Endometrial microvascular endothelial cells (primary cell): Measurements from ENCODE around the gene ZHX3. TPM values are rescaled to one million over a fixed set of nuclear protein-coding genes. Genes with fewer than 3 reads are reported as not detected.

Experiments used
- in situ Hi-C: cut with HindIII; loops from 2 replicates; pipeline ENCODE4 v1.10.0; 2017; ENCODE audit warnings: low sequenced_read_pairs, low pct_unique_long_range_greater_than_20kb; ENCODE audit errors: inconsistent ontology term
- total RNA-seq: library from RNA; depleted of rRNA; stranded (reverse); fragments of >200 nt; gene quantifications from one replicate; pipeline ENCODE4 v1.2.3, GENCODE V29; 2015; ENCODE audit errors: inconsistent ontology term

Gene ZHX3, protein sequence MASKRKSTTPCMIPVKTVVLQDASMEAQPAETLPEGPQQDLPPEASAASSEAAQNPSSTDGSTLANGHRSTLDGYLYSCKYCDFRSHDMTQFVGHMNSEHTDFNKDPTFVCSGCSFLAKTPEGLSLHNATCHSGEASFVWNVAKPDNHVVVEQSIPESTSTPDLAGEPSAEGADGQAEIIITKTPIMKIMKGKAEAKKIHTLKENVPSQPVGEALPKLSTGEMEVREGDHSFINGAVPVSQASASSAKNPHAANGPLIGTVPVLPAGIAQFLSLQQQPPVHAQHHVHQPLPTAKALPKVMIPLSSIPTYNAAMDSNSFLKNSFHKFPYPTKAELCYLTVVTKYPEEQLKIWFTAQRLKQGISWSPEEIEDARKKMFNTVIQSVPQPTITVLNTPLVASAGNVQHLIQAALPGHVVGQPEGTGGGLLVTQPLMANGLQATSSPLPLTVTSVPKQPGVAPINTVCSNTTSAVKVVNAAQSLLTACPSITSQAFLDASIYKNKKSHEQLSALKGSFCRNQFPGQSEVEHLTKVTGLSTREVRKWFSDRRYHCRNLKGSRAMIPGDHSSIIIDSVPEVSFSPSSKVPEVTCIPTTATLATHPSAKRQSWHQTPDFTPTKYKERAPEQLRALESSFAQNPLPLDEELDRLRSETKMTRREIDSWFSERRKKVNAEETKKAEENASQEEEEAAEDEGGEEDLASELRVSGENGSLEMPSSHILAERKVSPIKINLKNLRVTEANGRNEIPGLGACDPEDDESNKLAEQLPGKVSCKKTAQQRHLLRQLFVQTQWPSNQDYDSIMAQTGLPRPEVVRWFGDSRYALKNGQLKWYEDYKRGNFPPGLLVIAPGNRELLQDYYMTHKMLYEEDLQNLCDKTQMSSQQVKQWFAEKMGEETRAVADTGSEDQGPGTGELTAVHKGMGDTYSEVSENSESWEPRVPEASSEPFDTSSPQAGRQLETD
- 10.2 TPM for total RNA-seq

DNA sequence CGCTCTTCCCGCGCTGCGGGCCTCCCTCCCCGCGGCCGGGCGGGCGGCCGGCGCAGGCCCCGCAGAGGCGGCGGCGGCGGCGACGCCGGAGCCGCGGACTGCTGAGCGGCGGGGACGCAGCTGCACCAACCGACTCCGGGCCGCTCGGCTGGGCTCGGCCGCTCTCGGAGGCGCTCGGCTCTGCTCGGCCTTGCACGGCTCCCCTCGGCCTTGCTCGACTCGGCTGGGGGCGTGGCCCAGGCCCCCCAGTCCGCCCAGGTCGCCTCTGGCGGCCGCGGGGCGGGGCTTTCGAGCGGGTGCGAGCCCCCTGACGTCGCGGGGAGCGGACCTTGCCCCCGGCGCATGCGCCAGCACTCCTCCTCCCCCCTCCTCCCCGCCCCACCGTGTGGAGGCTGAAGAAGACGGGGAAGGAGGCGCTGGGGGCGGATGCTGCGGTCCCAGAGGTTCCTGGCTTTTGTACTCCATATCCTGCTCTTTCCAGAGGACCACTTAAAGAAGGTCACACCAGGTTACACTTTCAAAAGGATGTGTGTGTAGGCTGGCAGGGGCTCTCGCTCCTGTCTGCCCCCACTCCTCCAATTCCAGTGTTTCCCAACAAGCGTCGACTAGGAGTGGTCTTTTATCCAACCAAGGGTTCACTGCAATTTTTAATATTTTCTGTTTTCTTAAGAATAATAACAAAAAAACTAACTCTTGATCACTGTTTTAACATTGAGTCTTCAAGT, at the start of gene ZHX3:
TSS of gene ZHX3 (minus strand) at position 186 of the 725 bp plus-strand sequence. CDS start 112,815 bp downstream, outside the sequence.
- in situ Hi-C loops: no loop called here

DNA sequence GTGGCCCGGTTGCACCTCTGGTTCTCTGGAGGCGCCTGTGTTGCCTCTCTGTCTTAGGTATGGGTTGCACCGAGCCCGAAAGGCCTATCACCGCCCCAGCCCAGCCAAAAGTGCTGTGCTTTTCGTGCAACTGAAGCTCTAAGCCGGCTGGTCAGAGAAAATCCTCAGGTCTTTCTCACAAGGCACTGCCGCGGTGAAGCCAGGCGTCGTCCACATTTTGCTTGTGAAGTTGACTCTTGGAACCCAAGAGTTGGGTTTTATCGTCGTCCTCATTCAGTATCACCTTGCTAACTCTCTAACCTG, 49.8 kb upstream of the ZHX3 start:
- in situ Hi-C loops: no loop called here

DNA sequence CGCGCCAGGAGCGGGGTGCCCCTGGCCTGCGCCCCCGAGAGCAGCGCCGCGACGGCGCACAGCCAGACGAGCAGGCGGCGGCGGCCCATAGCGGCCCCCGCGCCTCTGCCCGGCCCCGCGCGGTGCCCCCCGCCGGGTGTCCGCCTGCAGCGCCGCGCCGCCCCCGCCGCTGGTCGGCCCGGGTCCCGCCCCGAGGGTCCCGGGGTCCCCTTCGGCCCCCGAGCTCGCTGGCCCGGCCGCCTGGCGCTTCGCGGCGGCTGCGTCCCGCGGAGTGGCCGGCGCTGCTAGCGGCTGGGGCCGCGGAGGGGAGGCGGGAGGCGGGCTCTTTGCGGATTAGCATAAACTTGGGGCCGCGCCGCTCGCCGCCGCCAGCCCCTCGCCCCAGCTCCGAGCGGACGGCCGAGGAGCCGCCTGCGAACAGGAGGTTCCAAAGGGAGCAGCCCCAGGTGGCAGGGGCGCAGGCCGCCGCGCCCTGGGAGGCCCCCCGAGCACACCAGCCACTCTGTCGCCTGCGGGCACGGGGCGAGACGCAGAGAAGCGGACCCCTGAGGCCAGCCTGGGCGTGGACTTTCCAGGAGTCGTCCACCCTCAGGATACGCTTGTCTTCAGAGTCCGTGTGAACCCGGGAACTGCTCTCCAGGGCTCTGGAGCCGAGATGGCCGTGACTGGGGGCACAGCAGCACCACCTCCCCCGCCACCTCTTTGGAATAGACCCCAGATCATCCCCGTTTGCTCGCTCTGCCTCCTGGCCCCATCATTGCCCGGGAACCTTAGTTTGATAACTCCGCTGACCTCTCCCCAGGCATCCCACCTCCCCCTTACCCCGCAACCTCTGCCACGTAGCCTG, 49.2 kb upstream of the ZHX3 start, which contains the start of gene EMILIN3:
TSS of gene EMILIN3 (minus strand) at position 273 of the 847 bp plus-strand sequence. CDS start at position 89, 184 bp downstream.
- in situ Hi-C loops: no loop called here

DNA sequence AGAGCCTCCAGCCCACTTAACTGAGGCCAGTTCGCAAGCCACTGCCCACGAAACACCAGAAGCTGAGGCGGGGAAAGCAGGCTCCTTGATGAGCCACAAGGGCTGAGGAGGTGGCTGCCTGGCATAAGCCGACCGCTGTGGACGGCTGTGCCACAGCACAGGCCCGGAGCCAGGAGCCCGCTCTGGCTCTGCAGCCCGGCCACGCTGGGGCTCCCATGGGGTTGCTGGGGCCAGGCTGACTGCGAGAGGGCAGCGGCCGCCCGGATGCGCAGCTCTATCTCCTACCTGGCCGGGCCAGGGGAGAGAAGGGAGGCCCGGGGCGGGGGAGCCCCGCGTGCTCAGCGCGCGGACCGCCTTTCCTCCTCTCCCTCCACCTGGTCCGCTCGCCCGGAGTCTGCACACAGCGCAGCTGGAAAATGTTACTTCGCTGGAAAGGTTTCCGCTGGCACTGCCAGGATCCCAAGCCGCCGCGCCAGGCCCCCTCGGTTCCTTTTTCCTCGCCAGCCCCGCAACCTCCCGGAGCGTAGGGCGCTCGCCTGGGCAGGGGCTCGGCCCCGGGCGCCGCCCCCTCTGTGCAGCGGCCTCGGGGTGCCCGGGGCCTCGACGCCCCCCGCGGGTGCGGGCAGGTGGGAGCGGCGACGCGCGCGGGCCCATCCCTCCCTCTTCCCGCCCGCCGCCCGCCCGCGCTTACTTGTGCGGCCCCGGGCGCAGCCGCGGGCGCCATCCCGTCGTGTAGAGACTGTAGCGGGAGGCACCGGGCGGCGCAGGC, 48.4 kb upstream of the ZHX3 start:
- in situ Hi-C loops: no loop called here

DNA sequence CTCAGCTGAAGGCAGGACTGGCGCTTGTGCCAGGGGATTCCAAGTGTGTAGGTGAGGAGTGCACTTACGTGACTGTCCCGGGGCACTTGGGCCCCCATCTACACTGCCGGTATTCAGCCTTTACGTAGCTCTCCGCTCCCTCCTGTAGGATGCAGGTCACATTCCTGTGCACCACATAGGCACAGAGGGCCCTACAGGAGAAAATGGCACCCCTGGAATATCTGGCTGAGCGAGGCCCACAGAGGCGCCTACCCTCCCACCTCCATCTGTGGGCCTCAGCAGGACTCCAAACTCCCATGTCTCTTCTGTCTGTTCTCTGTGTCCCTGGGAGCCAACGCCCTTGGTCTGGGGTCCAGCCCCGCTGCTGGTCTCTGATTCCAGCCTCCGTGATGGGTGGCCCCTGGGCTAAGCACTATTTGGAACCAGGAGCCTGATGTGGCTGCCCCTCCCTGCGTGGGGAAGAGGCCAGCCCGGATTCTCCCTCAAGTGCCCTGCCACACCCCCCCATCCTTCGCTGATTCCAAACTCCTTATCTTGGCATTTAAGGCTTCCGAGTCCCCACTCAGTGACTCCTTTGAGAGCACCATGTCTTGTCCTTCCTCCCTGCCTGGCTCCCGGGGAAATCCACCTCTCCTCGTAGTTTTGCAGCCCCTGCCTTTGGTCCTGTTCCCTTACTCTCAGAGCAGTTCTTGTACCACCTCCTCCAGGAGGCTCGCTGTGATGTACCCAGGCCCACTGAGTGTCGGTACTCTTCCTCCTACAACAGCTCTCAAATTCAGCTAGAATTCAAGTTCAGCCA, 47.6 kb upstream of the ZHX3 start:
- in situ Hi-C loops: no loop called here

DNA sequence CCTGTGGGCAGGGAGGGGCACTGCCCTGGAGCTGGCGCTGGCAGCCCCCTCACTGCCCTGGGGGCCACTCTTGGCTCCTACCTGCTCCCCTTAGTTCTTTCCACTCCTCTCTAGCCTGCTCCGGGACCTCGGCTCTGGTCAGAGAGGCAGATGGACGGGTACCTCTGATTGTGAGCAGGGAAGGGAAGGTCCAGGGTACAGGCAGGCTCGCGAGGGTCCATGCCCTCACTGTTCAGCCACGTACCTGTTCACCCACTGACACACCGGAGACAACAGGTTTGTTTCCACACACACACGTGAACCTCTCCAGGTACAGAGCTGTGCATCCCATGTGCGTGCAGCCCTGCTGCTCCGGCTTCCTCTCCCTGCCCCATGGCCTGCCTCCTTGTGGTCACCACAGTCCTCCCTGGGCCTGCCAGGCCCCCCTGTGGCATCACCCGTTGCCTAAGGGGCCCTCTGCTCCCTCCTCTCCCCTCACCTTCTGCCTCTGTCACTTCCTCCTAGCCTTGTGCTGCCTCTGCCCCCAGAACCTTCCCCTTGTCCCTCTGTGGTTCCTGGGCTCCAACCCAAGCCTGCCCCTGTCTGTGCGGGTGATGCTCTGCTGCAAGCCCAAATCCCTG, 46.8 kb upstream of the ZHX3 start:
- in situ Hi-C loops: no loop called here

DNA sequence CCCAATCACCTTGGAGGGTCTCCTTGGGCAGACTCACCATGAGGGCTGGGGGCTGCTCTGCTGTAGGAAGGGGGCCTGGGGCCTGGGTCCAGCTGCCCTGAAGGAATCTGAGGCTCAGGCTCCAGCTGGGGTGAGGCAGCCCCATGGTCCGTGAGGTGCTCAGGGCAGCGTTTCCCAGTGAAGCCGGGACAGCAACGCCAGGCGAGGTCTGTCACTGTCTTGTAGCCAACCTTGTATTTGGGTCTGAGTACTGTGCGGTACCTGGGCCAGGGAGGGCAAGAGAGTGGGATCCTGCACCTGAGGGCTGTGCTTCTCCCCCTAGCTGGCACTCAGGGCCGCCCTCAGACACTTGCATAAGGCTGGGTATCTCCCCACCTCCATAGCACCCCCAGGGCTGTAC, 46.1 kb upstream of the ZHX3 start:
- in situ Hi-C loops: no loop called here

DNA sequence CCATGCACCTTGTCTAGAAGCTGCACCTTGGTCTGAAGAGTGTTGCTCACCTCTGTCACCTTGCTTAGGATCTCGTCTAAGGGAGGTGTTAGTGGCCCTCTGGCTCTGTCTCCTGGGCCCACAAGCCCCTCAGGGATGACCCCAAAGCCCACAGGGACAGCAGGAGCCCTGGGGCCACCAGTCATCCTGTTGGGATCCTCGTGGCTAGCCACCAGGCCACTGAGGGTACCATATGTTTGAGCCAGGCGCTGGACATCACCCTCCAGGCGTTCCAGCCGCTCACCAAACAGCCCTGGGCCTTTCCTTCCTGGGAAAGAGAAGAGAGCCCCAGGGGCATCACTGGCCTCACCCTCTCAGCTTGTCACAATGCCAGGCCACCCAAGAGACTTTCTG, 45.2 kb upstream of the ZHX3 start:
- in situ Hi-C loops: no loop called here

DNA sequence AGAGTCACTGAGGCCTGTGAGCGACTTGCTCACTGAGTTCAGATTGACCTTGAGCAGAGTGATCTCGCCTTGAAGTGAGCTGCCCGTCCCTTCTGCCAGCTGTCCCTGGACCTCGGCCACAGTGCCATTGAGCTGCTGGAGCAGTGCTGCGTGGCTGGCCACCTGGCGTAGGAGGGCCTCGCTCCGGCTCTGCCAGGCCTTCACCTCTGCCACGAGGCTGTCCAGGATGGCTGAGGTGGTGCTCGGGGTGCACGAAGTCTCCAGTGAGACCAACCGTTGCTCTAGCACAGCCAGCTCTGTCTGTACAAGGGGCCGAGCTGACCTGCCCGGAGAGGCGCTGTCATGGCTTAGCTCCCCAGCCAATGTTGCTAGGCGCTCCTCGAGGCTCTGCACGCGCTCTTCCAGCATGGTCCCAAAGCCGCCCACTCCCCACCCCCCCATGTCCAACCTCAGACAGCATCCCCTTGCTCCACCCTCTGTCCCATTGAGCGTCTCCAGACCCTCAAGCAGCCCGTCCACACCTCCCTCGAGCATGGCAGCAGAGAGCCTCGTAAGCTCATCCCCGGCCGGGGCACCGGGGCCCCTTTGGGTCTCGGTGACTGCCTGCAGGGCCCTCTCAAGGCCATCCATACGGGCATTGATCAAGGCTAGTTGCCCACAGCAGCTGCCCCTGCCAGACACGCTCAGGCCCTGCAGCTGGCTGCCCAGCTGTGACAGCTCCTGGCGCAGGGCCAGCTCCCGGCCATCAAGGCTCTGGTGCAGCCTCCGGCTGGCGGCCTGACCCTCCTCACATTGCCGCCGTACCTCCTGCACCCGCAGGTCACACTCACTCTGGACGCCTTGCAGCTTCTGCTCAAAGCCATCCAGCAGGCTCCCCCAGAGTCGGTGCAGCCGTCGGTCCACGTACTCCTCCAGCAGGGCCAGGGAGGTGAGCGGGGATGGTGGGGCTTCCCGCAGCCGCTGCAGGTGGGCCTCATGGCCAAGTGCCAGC, 44.5 kb upstream of the ZHX3 start:
- in situ Hi-C loops: no loop called here

DNA sequence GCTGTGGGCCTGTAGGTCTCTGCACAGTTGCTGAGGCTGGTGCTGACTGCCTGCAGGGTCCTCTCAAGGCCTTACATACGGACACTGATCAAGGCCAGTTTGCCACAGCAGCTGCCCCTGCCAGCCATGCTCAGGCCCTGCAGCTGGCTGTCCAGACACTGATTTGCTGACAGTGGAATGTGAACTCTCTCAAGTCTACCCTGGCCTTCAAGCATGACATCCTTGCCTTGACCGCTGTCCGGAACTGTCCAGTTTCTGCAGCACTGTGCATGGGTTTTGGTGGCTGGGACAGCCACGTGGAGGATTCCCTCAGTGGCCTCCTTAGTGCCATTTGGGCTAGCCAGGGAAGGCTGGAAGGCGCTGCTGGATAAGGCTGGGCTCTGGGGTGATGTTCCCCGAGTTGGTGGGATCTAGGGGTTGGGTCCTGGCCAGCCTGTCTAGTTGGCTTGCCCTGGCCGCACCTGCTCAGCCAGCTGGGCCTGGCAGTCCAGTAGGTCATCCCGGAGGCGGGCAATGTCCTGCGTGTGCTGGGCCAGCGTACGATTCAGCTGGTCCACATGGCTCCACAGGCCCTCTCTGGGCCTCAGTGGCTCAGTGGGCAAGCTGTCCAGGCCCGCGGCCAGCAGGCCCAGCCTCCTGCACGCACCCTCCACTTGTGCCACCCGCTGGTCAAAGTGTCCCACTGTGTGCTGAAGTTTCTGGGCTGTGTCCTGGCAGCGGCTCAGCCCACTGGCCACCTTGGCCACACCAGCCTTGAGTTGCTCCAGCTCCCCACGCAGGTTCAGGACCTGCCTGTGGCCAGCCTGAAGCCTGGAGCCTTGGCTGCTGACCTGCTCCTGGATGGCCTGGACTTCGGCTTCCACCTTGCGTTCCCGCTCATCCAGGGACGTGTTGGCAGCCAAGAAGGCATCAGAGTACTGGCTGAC, 43.6 kb upstream of the ZHX3 start:
- in situ Hi-C loops: no loop called here

DNA sequence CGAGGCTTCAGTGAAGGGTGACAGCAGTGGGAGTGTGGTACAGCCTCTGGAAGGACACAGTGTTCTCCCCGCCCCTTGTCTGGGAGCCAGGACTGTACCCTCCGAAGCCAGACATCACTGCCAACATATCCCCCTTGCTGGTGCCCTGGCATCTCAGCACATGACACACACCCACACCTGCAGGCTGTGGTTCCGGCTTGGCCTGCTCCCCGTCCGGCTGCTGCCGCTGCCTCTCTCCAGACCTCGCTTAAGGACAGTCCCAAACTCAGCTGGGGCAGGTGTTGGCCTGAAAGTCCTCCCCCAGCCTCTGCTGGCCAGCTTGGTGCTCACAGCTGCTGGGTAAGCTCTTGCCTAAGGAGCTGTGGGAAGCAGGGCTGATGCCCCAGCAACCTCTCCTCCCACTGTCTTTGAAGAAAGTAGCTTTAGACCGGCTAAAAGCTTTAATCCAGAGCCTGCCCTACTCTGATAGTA, 42.0 kb upstream of the ZHX3 start:
- in situ Hi-C loops: no loop called here

DNA sequence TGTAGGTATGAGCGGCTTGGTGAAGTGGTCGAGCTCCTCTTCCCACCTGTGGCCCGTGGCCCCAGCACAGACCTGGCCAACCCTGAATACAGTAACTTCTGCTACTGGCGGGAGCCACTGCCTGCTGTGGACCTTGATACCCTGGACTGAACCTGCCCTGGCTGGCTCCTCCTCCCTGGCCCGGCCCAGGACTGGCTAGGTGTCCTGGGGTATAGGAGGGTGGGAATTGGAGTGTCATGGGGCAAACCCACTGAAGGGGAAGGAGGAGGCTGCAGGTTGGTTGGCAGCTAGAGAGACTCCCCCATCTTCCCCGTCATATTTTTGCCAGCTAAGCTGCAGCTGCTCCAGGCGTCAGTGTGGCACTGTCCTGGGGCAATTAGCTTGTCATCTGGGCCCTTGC, 41.2 kb upstream of the ZHX3 start:
- in situ Hi-C loops: no loop called here

DNA sequence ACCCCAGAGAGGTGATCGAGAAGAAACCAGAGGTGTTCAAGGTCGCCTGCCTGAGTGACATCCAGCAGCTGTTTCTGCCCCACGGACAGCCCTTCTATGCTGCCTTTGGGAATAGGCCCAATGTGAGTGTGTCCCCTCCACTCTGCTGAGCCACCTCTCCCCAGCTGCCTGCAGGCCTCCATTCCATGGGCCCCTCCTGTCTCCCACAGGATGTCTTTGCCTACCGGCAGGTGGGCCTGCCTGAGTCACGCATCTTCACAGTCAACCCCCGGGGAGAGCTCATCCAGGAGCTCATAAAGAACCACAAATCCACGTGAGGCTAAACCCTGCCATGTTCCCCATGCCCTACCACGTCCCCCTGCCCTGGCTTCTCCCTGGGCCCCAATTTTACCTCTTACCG, 40.7 kb upstream of the ZHX3 start:
- in situ Hi-C loops: no loop called here

DNA sequence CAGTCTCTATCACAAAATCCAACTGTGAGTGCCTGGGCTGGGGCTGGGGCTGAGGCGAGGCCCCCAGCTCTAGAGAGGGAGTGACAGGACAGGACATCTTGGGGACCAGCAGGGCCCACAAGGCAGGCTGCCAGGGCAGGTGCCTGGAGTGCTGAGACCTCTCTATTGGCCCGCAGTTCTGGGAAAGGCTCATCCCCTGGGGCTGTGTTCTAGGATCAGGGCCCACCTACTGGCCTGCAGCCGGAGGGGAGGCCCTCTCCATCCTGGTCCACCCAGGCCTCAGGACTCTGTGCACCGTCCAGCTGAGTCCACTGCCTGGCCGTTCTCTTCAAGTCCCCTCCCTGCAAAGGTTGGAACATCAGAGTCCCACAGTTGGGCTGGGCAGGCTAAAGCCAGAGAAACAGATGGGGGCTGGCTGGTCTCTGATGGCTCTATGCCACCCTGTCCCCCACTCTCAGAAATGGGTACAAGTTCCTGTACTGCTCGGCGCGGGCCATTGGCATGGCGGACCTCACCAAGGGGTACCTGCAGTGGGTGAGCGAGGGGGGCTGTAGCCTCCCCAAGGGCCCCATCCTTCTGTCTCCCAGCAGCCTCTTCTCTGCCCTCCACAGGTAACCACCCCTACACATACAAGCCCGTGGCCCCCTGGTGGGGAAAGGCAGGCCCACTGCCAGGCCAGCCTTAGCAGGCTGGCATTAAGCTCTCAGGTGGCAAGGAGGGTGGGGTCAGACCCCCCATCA, 40.1 kb upstream of the ZHX3 start:
- in situ Hi-C loops: no loop called here
